GM23338 (cell line): ENCODE results near the gene C1orf185.

Source experiments
- EZH2 ChIP-seq: fragments of 200-600 bp; sonication (generic); IDR thresholded peaks from one replicate; pipeline ENCODE4 v1.8.0; 2017; ENCODE audit warnings: antibody characterized with exemption, mild to moderate bottlenecking, low read depth; ENCODE audit not compliant: unreplicated experiment
- EZH2phosphoT487 ChIP-seq: fragments of 200-600 bp; sonication (generic); IDR thresholded peaks from one replicate; pipeline ENCODE4 v1.8.1; 2018; ENCODE audit warnings: antibody characterized with exemption; ENCODE audit not compliant: unreplicated experiment
- JUNB ChIP-seq: IDR thresholded peaks from one replicate; pipeline ENCODE4 v1.6.1; 2016; ENCODE audit warnings: antibody characterized with exemption; ENCODE audit not compliant: unreplicated experiment
- POLR2AphosphoS5 ChIP-seq: IDR thresholded peaks from 2 replicates; pipeline ENCODE4 v1.6.1; 2016; ENCODE audit warnings: antibody characterized with exemption, low read depth
- ZNF114 ChIP-seq: fragments of 250-450 bp; sonication (Bioruptor Pico); IDR thresholded peaks from 2 replicates; pipeline ENCODE4 v1.5.0; 2020; ENCODE audit warnings: mild to moderate bottlenecking, moderate library complexity
- ZNF331 ChIP-seq: fragments of 250-450 bp; sonication (Bioruptor Pico); IDR thresholded peaks from 2 replicates; pipeline ENCODE4 v1.5.0; 2020; ENCODE audit warnings: low read depth, mild to moderate bottlenecking, moderate library complexity
- TF ChIP-seq, protein P1 (sequence below), 2 experiments: fragments of 200-600 bp in 1 of 2; sonication (generic) in 1 of 2; conservative IDR thresholded peaks; 2 replicates each; pipeline versions ENCODE4 v1.5.1 to v1.6.1; 2016 to 2017; ENCODE audit warnings: antibody characterized with exemption in 2 of 2, low read depth in 2 of 2, mild to moderate bottlenecking in 2 of 2, moderate library complexity in 1 of 2
- TF ChIP-seq, protein P2 (sequence below): IDR thresholded peaks from one replicate; pipeline ENCODE4 v1.6.1; 2018; ENCODE audit warnings: antibody characterized with exemption; ENCODE audit not compliant: unreplicated experiment
- TF ChIP-seq, protein P3 (sequence below): IDR thresholded peaks from 2 replicates; pipeline ENCODE4 v1.6.1; 2016; ENCODE audit warnings: antibody characterized with exemption

DNA sequence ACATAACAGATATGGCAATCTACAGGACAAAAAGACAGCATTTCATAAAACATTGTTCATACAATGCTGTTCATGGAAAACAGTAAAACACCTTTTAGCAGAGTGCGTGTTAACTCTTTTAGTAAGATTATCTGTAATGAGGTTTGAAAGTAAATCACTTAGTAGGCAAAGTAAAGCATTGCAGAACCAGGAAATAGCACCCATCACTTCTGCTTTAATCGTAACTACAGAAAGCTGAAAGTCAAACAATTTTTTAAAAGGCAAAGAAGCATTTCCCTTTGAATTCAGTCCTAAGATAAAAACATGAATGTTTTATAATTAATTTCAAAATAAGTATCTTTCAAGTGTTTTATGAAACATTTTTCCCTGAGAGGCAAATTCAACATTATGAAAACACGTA lies 70.8 kb downstream of the C1orf185 start:
- no peak for TF ChIP-seq POLR2AphosphoS5
- TF ChIP-seq, protein P1, sequence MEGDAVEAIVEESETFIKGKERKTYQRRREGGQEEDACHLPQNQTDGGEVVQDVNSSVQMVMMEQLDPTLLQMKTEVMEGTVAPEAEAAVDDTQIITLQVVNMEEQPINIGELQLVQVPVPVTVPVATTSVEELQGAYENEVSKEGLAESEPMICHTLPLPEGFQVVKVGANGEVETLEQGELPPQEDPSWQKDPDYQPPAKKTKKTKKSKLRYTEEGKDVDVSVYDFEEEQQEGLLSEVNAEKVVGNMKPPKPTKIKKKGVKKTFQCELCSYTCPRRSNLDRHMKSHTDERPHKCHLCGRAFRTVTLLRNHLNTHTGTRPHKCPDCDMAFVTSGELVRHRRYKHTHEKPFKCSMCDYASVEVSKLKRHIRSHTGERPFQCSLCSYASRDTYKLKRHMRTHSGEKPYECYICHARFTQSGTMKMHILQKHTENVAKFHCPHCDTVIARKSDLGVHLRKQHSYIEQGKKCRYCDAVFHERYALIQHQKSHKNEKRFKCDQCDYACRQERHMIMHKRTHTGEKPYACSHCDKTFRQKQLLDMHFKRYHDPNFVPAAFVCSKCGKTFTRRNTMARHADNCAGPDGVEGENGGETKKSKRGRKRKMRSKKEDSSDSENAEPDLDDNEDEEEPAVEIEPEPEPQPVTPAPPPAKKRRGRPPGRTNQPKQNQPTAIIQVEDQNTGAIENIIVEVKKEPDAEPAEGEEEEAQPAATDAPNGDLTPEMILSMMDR (conservative IDR thresholded peaks at IDR 0.05; ENCODE audit: low read depth in 2 of 2), result no peak
- TF ChIP-seq EZH2, result no peak
- no peak for TF ChIP-seq EZH2phosphoT487
- TF ChIP-seq, protein P2, sequence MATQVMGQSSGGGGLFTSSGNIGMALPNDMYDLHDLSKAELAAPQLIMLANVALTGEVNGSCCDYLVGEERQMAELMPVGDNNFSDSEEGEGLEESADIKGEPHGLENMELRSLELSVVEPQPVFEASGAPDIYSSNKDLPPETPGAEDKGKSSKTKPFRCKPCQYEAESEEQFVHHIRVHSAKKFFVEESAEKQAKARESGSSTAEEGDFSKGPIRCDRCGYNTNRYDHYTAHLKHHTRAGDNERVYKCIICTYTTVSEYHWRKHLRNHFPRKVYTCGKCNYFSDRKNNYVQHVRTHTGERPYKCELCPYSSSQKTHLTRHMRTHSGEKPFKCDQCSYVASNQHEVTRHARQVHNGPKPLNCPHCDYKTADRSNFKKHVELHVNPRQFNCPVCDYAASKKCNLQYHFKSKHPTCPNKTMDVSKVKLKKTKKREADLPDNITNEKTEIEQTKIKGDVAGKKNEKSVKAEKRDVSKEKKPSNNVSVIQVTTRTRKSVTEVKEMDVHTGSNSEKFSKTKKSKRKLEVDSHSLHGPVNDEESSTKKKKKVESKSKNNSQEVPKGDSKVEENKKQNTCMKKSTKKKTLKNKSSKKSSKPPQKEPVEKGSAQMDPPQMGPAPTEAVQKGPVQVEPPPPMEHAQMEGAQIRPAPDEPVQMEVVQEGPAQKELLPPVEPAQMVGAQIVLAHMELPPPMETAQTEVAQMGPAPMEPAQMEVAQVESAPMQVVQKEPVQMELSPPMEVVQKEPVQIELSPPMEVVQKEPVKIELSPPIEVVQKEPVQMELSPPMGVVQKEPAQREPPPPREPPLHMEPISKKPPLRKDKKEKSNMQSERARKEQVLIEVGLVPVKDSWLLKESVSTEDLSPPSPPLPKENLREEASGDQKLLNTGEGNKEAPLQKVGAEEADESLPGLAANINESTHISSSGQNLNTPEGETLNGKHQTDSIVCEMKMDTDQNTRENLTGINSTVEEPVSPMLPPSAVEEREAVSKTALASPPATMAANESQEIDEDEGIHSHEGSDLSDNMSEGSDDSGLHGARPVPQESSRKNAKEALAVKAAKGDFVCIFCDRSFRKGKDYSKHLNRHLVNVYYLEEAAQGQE, result no peak
- TF ChIP-seq ZNF114 (CRISPR knock-in tag), result no peak
- no peak for TF ChIP-seq JUNB
- TF ChIP-seq, protein P3, sequence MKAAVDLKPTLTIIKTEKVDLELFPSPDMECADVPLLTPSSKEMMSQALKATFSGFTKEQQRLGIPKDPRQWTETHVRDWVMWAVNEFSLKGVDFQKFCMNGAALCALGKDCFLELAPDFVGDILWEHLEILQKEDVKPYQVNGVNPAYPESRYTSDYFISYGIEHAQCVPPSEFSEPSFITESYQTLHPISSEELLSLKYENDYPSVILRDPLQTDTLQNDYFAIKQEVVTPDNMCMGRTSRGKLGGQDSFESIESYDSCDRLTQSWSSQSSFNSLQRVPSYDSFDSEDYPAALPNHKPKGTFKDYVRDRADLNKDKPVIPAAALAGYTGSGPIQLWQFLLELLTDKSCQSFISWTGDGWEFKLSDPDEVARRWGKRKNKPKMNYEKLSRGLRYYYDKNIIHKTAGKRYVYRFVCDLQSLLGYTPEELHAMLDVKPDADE, result no peak
- TF ChIP-seq ZNF331 (CRISPR knock-in tag), result no peak
